HCT116 (cell line): ENCODE results near the gene DMPK.

Source experiments
- EZH2 ChIP-seq: fragments of 200-600 bp; sonication (generic); IDR thresholded peaks from 2 replicates; pipeline ENCODE4 v1.6.1; 2017; ENCODE audit warnings: antibody characterized with exemption, mixed run types
- POLR2A ChIP-seq: IDR thresholded peaks from 2 replicates; pipeline ENCODE4 v1.7.0; 2011; ENCODE audit warnings: borderline replicate concordance; ENCODE audit not compliant: insufficient read depth, insufficient read length; ENCODE audit errors: extremely low read depth
- POLR2AphosphoS5 ChIP-seq: IDR thresholded peaks from 2 replicates; pipeline ENCODE4 v1.6.1; 2011; ENCODE audit warnings: mild to moderate bottlenecking, low read depth, low read length, moderate library complexity
- YY1 ChIP-seq: IDR thresholded peaks from 2 replicates; pipeline ENCODE4 v1.6.1; 2011; ENCODE audit warnings: low read length, low read depth, moderate library complexity, mild to moderate bottlenecking; ENCODE audit not compliant: insufficient replicate concordance; ENCODE audit errors: extremely low read depth
- TF ChIP-seq, protein P1 (sequence below): IDR thresholded peaks from 2 replicates; pipeline ENCODE4 v1.6.1; 2012
- TF ChIP-seq, protein P2 (sequence below): IDR thresholded peaks from 2 replicates; pipeline ENCODE4 v1.6.1; 2012; ENCODE audit warnings: low read depth
- TF ChIP-seq, protein P3 (sequence below), 3 experiments: fragments of 200-600 bp in 1 of 3; sonication (generic) in 1 of 3; IDR thresholded peaks in 2 of 3; conservative IDR thresholded peaks in 1 of 3; 2 replicates each; pipeline ENCODE4 v1.5.1; 2012 to 2017; ENCODE audit warnings: low read depth in 2 of 3, low read length in 2 of 3, antibody characterized with exemption in 1 of 3, borderline replicate concordance in 1 of 3, control low read depth in 1 of 3, mild to moderate bottlenecking in 1 of 3, mixed read lengths in 1 of 3, mixed run types in 1 of 3, moderate library complexity in 1 of 3; ENCODE audit not compliant: insufficient read depth in 1 of 3

DNA sequence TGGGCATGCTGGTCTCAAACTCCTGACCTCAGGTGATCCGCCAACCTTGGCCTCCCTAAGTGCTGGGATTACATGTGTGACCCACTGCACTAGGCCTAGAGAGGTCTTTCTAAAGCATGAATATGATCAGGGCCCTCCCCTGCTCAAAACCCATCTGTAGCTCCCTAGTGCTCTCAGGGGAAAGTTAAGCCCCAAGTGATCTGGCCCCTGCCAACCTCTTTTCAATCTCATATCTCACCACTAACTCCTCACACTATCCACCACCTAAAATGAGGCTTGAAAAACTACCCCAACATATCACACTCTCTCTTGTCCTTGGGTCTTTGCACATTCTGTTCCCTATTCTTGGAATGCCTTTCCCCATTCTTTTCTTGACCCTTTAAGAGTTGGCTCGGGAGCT lies 12.3 kb upstream of the DMPK start:
- TF ChIP-seq, protein P1, sequence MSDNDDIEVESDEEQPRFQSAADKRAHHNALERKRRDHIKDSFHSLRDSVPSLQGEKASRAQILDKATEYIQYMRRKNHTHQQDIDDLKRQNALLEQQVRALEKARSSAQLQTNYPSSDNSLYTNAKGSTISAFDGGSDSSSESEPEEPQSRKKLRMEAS = no peak
- TF ChIP-seq EZH2 (no peak), POLR2AphosphoS5 (no peak), POLR2A (no peak), YY1 (no peak)
- TF ChIP-seq, protein P2, sequence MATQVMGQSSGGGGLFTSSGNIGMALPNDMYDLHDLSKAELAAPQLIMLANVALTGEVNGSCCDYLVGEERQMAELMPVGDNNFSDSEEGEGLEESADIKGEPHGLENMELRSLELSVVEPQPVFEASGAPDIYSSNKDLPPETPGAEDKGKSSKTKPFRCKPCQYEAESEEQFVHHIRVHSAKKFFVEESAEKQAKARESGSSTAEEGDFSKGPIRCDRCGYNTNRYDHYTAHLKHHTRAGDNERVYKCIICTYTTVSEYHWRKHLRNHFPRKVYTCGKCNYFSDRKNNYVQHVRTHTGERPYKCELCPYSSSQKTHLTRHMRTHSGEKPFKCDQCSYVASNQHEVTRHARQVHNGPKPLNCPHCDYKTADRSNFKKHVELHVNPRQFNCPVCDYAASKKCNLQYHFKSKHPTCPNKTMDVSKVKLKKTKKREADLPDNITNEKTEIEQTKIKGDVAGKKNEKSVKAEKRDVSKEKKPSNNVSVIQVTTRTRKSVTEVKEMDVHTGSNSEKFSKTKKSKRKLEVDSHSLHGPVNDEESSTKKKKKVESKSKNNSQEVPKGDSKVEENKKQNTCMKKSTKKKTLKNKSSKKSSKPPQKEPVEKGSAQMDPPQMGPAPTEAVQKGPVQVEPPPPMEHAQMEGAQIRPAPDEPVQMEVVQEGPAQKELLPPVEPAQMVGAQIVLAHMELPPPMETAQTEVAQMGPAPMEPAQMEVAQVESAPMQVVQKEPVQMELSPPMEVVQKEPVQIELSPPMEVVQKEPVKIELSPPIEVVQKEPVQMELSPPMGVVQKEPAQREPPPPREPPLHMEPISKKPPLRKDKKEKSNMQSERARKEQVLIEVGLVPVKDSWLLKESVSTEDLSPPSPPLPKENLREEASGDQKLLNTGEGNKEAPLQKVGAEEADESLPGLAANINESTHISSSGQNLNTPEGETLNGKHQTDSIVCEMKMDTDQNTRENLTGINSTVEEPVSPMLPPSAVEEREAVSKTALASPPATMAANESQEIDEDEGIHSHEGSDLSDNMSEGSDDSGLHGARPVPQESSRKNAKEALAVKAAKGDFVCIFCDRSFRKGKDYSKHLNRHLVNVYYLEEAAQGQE = no peak
- TF ChIP-seq, protein P3, sequence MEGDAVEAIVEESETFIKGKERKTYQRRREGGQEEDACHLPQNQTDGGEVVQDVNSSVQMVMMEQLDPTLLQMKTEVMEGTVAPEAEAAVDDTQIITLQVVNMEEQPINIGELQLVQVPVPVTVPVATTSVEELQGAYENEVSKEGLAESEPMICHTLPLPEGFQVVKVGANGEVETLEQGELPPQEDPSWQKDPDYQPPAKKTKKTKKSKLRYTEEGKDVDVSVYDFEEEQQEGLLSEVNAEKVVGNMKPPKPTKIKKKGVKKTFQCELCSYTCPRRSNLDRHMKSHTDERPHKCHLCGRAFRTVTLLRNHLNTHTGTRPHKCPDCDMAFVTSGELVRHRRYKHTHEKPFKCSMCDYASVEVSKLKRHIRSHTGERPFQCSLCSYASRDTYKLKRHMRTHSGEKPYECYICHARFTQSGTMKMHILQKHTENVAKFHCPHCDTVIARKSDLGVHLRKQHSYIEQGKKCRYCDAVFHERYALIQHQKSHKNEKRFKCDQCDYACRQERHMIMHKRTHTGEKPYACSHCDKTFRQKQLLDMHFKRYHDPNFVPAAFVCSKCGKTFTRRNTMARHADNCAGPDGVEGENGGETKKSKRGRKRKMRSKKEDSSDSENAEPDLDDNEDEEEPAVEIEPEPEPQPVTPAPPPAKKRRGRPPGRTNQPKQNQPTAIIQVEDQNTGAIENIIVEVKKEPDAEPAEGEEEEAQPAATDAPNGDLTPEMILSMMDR (IDR thresholded peaks at IDR 0.05 in 2 of 3, conservative IDR thresholded peaks at IDR 0.05 in 1 of 3; ENCODE audit: borderline replicate concordance in 1 of 3, insufficient read depth in 1 of 3, low read depth in 2 of 3, low read length in 2 of 3) = no peak
